B cell (primary cell): ENCODE measurements around the gene CHCHD2.

Experiments used
- CTCF ChIP-seq: fragments of 200-600 bp; IDR thresholded peaks from one replicate; pipeline ENCODE4 v1.8.0; 2022; ENCODE audit warnings: antibody characterized with exemption, mild to moderate bottlenecking
- EZH2 ChIP-seq: IDR thresholded peaks from 2 replicates; pipeline ENCODE4 v1.6.1; 2012; ENCODE audit warnings: borderline replicate concordance, low read depth, mild to moderate bottlenecking, moderate library complexity, low read length; ENCODE audit not compliant: insufficient read depth, poor library complexity, severe bottlenecking

GRCh38 chr7:56063882-56064625 is 42.2 kb downstream of the CHCHD2 start, which contains the start of gene SUMF2:
- TF ChIP-seq CTCF (peak; percentile 21), EZH2 (no peak)
